Measurements from ENCODE around the gene SYNE2.

DNA sequence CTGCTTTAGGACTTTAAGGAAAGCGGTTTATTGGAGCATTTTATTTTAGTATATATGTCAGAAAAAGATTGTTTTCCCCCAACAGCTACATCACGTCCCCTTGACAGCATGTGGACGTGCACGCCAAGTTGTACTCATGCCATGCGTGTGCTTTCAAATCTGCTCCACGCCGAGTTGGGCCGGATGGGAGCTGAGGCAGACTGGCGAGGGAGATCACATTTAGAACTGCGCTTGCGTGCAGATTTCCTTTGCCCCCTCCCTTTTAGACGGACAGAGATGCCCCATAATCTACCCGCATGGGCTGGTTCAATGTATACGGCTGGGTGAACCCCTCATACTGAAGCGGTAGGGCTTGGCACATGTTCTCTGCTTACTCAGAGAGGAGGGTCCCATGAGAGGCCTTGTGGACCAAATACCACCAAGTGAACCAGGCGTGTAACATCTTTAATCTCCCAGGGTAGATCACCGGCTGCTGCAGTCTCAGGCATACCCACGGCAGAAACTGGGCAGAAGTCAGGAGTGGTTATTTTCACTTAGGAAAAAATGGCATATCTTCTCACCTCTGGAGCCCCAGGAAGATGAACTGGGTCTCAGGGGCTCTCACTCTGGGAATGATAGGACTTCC is 349.2 kb downstream of the SYNE2 start:
- TF ChIP-seq, protein P1, sequence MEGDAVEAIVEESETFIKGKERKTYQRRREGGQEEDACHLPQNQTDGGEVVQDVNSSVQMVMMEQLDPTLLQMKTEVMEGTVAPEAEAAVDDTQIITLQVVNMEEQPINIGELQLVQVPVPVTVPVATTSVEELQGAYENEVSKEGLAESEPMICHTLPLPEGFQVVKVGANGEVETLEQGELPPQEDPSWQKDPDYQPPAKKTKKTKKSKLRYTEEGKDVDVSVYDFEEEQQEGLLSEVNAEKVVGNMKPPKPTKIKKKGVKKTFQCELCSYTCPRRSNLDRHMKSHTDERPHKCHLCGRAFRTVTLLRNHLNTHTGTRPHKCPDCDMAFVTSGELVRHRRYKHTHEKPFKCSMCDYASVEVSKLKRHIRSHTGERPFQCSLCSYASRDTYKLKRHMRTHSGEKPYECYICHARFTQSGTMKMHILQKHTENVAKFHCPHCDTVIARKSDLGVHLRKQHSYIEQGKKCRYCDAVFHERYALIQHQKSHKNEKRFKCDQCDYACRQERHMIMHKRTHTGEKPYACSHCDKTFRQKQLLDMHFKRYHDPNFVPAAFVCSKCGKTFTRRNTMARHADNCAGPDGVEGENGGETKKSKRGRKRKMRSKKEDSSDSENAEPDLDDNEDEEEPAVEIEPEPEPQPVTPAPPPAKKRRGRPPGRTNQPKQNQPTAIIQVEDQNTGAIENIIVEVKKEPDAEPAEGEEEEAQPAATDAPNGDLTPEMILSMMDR (IDR thresholded peaks at IDR 0.05 in 4 of 5, conservative IDR thresholded peaks at IDR 0.05 in 1 of 5) = no peak
- no peak for TF ChIP-seq POLR2A (IDR thresholded peaks at IDR 0.05)
